Activated CD4-positive, alpha-beta T cell treated with anti-CD3 and anti-CD28 coated beads, Interleukin-2, Interleukin-6, amounts not matched to agents 100 ng/mL and 50 ng/mL, durations not matched to agents 16 hours and 8 hours (primary cell): Measurements from ENCODE around the gene BCAN.
"Not testable (repeated sequence)": the region's sequence is repeated elsewhere in the genome, so short reads cannot be mapped to it uniquely, and the experiment has no call there.

Source experiments
- DNase-seq: peaks from one replicate; pipeline ENCODE4 v3.0.0-alpha.2; 2020

Gene BCAN

DNA sequence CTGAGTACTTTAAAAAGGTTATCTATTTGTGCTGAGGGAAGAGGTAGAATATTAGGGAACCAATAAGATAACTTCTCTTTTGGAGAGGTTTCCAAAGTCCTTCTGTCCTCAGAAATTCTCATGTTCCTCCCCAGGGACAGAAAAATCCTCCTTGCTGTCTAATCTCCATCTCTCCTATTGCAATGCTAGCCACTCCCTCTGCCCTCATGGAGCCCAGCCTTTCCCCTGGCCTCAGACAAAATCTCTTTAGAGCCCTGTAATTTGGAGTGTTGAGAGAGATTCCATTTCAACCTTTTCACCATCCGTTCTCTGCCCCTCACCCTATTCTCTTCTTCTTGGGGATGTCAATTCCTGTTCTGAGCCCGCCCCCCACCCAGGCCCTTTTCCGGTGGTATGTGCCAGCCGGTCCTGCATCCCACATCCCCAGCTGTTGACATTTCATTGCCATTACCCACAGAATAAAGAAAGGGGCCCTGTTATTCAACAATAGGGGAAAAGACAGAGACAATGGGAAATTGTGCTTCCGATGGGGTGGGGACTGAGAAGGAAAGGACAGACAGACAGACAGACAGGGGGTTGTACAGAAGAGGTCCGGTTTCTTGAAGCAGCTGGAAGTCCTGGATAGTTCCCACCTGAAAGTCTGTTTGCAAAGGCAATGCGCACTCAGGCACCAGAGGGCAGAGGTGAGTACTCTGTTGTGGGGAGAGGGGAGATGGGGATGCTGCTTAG is 22.9 kb upstream of the BCAN start, which contains the start of gene HAPLN2:
HAPLN2 (plus strand) TSS at position 563 of the 729 bp plus-strand sequence. CDS start 4,076 bp downstream, outside the sequence.
- DNase-seq, result peak; percentile 29

DNA sequence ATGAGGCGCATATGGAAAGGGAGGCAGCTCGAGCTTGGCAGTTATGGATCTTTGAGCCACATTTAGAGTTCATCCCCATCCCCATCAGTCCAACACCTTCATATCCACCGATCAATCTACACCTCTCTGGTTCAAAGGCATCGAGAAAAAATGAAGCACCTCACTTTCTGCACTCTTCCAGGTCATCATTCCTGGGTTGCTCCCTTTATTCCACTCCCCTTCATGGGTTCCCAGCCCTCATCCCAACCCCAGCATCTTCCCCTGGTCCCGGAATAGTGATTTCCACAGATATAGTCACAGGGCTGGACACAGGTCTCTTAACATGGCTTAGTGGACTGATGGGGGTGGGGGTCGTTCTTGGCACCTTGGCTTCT is 22.3 kb upstream of the BCAN start:
- no peak for DNase-seq

DNA sequence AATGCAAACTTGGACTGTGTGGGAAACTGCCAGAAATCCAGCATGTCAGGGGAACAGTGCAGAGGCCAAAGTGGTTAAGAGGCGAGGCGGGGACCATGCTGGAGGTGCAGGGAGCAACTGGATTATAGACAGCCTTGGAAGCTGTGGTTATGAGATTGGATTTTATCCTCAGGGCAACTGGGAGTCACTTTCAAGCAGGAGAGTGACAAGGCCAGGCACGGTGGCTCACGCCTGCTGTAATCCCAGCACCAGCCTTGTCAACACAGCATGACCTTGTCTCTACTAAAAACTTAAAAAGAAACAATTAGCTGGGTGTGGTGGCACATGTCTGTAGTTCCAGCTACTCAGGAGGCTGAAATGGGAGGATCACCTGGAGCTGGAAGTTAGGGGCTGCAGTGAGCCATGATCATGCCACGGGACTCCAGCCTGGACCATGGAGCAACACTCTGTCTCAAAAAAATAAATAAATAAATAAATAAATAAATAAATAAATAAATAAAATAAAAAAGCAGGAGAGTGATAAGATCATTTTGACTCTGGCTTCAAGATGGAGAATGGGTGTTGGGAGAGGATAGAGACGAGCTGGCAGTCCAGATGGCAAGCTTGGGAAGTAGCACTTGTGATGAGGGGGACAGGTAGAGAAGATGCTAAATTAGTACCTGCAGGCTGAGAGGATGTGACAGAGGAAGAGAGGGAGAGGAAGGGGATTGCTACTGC is 19.2 kb upstream of the BCAN start:
- DNase-seq, result no peak

DNA sequence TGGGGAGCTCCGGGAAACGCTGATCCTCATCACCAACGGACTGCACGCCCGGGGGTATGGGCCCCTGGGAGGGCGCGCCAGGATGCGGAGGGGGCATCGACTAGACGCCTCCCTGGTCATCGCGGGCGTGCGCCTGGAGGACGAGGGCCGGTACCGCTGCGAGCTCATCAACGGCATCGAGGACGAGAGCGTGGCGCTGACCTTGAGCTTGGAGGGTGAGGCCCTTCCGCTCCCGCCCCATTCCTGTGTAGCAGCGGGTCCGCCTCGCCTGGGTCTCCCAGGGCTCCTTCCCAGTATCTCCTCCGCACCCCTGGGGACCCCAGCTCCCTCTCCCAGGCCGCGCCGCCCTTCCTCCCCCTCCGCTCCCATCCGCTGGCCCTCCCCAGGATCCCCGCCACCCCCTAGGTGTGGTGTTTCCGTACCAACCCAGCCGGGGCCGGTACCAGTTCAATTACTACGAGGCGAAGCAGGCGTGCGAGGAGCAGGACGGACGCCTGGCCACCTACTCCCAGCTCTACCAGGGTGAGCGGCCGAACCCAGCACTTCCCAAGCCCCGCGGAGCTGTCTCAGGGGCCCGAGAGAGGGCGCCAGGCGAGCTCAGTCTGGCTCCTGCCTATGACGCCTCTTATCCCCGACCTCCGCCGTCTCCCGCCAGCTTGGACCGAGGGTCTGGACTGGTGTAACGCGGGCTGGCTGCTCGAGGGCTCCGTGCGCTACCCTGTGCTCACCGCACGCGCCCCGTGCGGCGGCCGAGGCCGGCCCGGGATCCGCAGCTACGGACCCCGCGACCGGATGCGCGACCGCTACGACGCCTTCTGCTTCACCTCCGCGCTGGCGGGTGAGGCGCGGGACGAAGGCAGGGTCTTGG is 17.7 kb upstream of the BCAN start:
- DNase-seq, result peak; percentile 59

DNA sequence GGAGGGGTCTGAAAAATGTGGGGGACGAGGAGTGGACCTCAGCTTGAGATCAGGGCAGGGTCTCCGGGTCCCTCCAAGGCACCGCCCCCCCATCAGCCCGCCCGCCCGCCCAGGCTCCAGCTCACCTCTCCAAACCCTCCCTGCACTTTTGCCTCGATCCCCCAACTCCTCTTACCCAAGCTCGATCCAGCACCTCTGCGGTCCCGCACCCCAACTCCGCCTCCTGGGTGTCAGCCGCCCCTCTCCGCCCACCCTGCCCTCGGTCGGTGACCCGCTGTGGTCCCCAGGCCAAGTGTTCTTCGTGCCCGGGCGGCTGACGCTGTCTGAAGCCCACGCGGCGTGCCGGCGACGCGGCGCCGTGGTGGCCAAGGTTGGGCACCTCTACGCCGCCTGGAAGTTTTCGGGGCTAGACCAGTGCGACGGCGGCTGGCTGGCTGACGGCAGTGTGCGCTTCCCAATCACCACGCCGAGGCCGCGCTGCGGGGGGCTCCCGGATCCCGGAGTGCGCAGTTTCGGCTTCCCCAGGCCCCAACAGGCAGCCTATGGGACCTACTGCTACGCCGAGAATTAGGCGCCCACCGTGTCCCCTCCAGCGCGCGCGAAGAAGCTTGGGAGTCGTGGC is 17.0 kb upstream of the BCAN start:
- DNase-seq, result no peak

DNA sequence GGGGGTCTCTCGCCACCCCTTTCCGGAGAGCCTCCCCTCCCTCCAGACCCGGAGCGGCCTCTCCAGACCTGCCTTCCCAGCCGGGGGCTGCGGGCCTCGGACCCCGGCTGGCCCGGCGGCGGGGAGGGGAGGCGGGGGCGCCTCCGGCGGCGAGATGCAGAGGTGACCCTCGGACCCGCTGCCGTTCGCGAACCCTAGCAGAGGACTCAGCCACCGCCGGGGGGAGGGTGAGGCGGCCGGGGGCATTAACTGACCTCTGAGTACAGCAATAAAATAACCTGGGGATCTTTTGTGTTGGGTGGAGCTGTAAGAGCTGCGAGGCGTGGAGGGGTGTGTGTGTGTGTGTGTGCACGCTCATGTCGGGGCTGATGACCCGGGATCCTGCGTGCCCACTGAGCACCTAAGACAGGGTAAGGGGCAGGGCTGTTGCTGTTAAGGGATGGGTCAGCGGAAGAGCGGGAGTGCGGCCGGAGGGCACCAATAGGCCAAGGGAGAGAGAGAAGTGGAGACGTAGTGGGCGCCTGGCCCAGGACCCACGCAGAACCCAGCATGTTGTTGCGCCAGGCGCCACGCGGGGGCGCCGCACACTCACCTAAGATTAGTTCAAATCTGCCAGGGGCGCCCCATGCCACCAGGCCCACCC is 16.4 kb upstream of the BCAN start:
- peak; percentile 66 for DNase-seq

DNA sequence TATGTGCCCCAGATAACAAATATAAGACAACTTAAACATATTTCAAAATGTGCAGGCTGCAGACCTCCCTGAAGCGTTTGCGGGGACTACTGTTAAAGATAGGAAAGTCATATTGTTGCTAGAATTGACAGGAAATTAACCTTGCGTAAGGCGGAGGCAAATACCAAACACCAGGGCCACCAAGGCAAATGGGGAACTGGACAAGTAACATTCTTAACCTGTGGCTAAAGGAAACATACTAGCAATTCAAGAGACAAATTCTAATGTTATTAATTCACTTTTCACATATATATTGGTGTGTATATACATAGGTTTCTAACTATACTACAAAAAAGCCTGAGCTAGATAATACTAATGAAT is 15.9 kb upstream of the BCAN start:
- DNase-seq, result no peak

DNA sequence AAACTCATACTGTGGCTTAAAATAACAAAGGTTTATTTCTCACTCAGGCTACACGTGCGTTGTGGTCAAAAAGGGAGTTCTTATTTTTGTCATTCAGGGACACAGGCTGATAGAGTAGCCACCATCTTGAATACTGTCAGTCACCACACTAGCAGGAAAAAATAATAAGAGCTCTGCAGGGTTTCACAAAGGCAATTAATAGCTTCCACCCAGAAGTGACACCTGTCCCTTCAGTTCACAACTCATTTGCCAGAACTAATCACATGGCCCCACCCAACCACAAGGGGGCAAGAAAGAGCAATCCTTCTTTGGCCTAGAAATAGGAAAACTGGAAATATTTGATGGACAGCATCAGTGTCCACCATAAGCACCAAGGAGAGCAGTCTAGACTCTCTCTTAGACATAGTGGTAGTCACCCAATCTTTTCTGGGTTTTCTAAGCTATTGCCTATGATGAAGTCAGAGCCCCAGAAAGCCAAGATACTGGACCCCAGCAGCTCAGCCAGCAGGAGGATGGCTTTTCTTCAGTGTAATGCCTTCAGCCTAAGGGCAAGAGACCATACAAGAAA is 14.5 kb upstream of the BCAN start:
- peak; percentile 51 for DNase-seq

DNA sequence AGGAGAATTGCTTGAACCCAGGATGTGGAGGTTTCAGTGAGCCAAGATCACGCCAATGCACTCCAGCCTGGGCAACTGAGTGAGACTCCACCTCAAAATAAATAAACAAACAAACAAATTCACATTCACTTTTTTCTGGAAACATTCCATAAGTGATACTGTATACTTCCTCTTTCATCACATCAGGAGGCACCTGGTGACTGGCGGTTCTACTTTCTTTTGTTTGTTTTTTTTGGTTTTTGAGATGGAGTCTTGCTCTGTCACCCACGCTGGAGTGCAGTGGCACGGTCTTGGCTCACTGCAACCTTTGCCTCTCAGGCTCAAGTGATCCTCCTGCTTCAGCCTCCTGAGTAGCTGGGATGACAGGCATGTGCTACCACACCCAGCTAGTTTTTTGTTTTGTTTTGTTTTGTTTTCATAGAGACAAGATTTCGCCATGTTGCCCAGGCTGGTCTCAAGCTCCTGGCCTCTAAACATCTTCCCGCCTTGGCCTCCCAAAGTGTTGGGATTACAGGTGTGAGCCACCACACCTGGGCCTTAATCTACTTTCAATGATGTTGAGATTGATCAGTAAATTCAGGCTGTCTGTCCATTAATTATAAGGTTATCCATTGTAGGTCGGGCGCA is 12.0 kb upstream of the BCAN start:
- no peak for DNase-seq

DNA sequence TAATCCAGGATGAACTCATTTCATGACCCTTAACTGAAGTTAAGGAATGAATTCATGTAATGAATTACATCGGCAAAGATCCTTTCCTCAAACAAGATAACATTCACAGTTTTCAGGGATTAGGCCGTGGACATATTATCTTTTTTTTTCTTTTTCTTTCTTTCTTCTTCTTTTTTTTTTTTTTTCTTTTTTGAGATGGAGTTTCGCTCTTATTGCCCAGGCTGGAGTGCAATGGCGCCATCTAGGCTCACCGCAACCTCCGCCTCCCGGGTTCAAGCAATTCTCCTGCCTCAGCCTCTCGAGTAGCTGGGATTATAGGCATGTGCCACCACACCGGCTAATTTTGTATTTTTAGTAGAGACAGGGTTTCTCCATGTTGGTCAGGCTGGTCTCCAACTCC is 10.8 kb upstream of the BCAN start:
- not testable (repeated sequence) for DNase-seq

DNA sequence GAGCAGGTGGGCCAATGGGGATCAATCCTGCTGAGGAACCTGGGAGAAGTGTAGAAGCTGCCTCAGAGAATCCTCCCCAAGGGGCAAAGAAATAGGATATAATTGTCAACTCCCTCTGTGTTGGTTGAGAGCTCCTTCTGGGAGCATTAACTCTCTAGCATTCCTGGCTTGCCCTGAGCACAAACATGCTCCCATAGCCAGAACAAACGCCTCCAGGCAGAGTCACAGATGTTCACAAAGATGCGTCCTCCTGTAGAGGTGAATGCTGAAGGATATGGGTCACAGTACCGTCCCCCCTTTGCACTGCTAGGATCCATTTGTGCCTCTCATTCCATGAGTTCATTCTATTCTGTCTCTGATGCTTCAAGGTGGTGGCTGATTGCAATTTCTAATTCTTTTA is 9.6 kb upstream of the BCAN start:
- DNase-seq, result no peak

DNA sequence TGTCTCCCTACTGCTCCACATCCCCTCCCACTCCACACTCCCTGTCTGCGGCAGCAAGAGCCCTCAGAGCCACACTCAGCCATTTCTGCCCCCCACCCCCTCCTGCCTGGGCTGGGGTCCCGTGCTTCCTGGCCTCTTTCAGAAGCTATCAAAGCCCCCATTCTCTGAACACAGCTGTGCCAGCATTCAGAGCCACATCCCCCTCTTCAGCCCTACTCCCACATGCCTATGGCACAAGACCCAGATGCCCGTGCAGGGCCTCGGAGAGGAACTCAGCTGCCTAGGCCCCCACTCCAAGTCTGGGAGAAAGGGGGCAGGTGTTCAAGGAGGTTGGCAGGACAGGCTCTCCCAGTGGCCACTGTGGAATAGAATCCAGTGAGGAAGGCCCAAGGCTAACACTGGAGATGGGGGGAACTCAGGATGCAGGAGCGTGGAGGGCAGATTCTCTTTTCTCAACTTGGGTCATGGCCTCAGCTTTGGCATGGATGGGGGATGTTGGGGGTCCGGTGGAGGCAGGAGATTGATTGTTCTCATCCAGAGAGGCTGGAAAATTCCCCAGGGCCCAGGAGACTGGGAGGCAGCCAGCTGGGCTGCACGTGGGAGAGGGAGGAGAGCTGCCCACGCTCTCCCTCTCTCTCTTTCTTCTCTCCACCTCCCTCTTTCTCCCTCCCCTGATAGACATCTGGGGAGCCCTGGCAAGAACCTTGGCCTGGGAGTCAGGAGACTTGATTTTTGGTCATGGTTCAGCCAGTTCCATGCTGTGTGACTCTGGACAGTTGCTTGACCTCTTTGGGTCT is 3.5 kb upstream of the BCAN start:
- no peak for DNase-seq

DNA sequence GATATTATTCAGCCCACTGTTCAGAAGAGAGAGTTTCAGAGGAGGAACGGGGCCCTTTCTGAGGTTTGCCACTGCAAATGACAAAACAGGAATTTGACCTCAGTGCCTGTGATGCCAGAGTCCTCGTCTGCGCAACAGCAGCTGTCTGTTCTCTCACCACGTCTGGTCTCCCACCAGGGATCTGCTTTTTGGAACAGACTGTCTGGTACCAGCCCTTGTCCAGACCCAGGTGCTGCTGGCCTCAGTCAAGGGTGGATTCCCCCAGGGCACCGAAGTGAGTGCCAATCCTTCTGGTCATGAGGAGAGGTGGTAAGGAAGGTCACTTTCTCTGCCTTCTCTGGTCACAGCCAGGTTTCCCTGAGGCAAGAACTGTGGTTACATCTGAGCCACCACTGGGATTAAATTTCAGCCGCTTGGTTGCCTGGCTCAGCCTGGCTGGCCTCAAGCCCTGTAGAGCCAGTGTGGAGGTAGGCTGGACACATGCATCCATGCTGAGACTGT is 2.3 kb upstream of the BCAN start:
- DNase-seq, result no peak

DNA sequence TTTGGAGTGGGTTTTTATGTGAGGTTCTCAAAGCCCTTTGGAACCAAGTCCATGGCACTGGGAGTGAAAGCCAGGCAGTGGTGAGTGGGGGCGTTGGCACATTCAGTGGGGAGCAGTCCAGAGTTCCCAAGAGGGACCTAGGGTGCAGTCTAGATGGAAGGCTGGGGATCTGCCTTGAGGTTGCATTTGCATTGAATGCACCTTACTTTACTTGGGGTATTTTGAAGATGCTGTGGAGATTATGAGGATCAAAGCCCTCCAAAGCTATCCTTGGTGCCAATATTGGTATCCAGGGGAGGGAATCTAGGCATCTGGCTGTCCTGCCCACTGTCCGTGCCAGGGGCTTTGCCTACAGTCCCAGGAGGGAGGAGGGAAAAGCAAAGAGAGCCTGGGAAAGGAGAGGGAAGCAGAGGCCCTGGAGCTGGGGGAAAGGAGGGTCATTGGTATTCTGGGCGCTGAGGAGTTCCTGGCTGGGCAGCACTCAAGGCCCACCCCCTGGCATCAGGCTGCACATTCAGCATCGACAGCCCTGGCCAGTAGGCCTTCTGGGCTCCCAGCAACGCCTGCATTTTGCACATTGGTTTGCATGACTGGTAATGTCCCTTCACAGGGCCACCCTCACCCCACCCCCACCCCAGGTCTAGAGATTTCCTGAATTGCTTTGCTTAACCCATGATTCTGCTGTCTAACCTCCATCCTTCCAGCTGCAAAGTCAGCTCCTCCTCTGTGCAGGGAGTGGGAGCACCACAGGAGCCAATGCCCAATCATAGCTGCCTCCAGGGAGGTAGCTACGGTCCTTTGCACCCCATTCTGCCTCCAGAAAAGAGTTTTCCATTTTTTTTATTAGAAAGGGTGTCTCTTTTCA is 843 bp upstream of the BCAN start:
- DNase-seq, result no peak

DNA sequence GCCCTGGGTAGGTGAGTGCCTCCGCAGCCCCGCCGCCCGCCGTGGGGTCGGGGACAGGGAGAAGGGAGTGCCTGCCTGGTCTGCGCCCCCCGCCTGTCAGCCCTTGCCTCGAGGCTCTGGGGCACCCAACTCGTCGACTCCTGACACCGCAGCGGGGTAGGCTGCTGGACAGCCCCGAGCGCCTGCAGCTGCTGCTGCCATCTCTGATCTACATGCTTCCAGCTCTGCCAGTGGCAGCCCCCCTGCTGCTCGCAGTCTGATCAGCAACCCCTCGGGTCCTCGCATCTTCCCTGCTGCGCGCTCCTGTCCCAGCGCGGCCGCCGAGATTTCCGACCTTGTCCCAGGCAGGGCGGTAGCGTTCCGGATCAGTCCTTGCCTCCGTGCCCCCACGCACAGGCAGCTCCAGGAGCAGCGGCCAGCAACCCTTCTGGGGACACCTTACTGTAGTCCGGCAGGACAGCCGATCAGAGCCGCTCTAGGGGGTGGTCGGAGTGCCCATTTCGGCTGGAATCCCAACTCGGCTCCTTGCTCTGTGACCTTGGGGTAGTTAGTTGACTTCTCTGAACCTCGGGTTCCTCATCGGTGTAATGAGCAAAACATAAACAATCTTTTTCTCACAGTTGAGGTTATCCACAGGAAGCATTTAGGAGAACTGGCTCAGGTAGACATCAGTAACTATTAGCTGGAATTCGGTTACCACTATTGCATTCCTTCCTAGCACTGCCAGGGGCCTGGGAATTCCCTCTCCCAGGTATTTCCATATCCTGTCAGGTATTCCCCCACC is 540 bp downstream of the BCAN start:
- DNase-seq, result no peak

DNA sequence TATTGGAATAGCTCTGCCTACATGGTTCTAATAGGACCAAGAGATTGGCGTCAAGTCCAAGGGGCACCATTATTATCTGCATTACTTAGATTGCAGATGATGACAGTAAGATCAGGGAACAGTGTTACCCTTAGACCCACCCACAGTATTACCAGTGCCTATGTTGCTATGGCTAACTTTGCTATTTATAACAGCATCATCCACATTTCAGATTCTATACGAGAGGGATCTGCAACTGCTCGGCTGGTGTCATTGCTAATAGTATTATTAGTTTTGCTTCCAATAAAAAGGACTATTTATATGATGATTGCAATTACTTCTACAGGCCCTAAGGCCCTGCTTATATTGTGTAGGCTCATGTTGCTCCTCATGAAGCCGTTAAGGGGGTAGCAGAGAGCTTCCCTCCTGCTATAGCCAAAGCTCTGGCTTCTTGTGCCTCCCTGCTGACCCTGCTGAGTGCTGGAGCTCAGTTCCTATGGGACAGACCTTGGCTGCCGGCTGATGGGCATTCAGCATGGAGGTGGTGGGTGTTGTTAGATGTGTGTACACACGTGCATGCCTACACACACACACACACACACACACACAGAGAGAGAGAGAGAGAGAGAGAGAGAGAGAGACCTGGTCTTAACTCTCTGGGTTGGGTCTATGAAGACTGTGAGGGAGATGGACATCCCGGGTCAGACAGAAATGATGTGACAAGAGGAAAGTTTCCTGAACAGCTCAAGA is 1.3 kb downstream of the BCAN start:
- no peak for DNase-seq

DNA sequence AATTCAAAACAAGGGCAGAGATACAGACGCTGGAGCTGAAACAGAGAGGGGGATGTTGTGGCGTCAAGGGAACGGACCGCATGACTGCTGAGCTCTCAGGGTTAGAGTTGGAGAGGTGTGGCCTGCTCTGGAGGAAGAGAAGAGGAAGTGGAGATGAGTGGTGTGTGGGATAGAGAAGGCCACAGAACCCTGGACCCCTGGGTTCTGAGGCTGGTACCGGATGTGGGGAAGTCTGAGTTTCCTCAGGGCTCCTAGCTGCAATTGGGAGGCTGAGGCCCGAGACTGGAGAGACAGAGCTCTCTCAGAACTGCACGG is 1.8 kb downstream of the BCAN start:
- DNase-seq, result peak; percentile 71

DNA sequence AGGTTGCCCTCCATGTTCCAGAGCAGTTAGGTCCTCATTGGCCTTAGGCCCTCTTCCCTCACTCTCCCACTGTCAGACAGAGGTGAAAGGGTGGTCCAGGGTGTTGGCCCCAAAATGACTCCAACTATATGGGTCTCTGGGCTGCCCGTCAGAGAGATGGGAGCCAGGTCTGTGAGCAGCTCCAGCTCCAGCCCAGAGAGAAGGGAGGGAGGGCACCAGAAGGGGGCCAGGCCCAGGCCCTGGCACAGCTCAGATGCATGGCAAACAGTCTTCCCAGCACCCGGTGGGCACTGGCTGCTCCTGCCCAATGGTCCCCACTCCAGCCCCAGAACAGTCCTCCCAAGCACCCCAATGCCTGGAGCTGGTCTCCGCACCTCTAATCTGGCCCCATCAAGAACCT is 2.2 kb downstream of the BCAN start:
- DNase-seq, result no peak
